Measurements from ENCODE around the gene ARID2. TPM values are rescaled to one million over a fixed set of nuclear protein-coding genes. Genes with fewer than 3 reads are reported as not detected.
A peak's percentile ranks its signal among the peaks of the same experiment; 100 is the strongest.

ARID2 gene, protein sequence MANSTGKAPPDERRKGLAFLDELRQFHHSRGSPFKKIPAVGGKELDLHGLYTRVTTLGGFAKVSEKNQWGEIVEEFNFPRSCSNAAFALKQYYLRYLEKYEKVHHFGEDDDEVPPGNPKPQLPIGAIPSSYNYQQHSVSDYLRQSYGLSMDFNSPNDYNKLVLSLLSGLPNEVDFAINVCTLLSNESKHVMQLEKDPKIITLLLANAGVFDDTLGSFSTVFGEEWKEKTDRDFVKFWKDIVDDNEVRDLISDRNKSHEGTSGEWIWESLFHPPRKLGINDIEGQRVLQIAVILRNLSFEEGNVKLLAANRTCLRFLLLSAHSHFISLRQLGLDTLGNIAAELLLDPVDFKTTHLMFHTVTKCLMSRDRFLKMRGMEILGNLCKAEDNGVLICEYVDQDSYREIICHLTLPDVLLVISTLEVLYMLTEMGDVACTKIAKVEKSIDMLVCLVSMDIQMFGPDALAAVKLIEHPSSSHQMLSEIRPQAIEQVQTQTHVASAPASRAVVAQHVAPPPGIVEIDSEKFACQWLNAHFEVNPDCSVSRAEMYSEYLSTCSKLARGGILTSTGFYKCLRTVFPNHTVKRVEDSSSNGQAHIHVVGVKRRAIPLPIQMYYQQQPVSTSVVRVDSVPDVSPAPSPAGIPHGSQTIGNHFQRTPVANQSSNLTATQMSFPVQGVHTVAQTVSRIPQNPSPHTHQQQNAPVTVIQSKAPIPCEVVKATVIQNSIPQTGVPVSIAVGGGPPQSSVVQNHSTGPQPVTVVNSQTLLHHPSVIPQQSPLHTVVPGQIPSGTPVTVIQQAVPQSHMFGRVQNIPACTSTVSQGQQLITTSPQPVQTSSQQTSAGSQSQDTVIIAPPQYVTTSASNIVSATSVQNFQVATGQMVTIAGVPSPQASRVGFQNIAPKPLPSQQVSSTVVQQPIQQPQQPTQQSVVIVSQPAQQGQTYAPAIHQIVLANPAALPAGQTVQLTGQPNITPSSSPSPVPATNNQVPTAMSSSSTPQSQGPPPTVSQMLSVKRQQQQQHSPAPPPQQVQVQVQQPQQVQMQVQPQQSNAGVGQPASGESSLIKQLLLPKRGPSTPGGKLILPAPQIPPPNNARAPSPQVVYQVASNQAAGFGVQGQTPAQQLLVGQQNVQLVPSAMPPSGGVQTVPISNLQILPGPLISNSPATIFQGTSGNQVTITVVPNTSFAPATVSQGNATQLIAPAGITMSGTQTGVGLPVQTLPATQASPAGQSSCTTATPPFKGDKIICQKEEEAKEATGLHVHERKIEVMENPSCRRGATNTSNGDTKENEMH (N-terminal part only)
- total RNA-seq, result 10 to 100 TPM; 18.3 to 18.7 TPM
- long read RNA-seq, full-length matches to known transcripts, result 2 of 10 reads
- long read RNA-seq, partial matches to known transcripts, result 6 of 10 reads
- long read RNA-seq, other reads (novel, unspliced or antisense), result 2 of 10 reads

DNA sequence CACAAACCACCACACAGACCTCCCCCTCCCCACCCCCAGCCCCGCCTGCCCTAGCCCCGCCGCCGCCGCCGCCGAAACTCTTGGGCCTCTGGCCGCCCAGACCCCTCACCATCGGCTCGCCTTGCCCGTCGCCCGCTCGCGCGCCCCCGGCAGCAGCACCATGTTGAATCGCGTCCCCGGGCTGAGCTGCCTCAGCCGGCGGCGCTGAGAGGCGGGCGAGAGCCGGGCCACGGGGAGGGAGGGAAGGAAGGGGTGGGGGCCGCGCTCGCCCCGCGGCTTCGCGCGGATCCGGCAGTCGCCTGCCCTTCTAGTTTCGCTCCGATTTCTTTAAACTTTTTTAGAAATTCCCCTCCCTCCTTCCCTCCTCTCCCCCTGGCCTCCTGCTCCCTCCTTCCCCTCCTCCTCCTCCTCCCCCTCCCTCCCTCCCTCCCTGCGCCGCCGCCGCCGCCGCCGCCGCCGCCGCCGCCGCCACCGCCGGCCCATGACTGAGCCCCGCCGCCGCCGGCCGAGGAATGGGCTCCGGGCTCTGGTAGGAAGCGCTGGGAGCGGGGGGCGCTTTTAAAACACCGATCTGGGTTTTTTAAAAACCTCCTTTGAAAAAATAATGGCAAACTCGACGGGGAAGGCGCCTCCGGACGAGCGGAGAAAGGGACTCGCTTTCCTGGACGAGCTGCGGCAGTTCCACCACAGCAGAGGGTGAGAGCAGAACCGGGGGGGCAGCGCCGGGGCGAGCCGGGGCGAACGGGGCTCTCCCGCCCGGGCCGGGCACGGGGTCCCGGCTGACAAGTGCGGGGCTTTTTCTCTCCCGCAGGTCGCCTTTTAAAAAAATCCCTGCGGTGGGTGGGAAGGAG, at the start of gene ARID2:
Gene ARID2, plus strand, starts transcription at position 474 of the 851 bp plus-strand sequence. Its CDS starts 131 bp downstream, at position 605.
- intact Hi-C loops (cut with DNase I), result loop anchor here in 1 of 2 donors (5.0 kb wide), 1 partner anchor 263 kb away; the partner anchor contains the start of gene SCAF11
- peak; percentile 70 for DNase-seq
- peak; percentile 32 to 35 for ATAC-seq

DNA sequence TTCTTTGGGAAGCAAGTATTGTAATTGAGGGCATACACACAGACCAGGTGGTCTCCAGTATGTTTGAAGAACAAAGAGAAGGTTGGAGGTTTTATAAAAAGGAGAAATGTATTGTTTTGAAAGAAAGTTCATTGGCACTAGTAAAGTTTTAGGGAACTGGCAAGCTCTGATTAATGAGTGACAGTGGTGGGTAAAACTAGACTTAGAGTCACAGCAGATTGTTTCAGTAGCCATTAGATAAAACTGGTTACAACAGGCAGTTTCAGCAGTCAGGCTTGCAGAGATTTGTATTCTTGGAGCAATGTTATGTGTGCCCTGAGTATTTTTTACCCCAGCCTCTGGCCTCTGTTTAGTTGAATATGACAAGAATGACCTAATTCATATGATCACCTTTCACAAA, 49.1 kb upstream of the ARID2 start:
- no peak for ATAC-seq
- no peak for DNase-seq
- intact Hi-C loops (cut with DNase I), result no loop called here

DNA sequence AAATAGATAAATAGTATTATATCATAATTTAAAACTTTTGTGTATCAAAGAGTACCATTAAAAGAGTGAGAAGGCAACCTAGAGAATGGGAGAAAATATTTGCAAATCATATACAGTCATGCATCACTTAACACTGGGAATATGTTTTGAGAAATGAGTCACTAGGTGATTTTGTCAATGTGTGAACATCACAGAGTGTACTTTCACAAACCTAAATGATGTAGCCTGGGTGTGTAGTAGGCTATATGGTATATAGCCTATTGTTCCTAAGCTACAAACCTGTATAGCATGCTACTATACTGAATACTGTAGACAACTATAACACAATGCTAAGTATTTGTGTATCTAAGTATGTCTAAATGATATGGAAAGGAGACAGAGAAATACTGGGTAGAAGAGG, 48.0 kb upstream of the ARID2 start:
- DNase-seq (no peak), ATAC-seq (no peak)
- intact Hi-C loops (cut with DNase I), result no loop called here

DNA sequence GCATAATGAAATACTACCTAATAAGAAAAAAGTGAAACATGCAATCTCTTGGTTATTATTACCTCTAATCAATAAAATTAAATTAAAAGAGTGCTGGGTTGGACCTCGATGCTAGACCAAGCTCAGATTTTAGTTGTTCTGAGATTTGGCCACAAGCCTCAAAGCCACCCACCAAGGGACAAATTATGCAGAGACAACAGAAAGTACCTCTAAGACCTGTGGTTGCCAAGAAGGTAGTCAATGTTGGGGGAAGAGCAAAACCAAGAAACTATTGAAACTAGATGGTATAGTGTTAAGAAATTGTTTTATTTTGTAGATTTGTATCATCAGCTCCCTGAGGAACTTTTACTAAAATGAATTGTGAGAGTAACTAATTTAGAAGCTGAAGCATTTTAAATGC, 43.8 kb upstream of the ARID2 start:
- DNase-seq (no peak), ATAC-seq (no peak)
- intact Hi-C loops (cut with DNase I), result no loop called here

DNA sequence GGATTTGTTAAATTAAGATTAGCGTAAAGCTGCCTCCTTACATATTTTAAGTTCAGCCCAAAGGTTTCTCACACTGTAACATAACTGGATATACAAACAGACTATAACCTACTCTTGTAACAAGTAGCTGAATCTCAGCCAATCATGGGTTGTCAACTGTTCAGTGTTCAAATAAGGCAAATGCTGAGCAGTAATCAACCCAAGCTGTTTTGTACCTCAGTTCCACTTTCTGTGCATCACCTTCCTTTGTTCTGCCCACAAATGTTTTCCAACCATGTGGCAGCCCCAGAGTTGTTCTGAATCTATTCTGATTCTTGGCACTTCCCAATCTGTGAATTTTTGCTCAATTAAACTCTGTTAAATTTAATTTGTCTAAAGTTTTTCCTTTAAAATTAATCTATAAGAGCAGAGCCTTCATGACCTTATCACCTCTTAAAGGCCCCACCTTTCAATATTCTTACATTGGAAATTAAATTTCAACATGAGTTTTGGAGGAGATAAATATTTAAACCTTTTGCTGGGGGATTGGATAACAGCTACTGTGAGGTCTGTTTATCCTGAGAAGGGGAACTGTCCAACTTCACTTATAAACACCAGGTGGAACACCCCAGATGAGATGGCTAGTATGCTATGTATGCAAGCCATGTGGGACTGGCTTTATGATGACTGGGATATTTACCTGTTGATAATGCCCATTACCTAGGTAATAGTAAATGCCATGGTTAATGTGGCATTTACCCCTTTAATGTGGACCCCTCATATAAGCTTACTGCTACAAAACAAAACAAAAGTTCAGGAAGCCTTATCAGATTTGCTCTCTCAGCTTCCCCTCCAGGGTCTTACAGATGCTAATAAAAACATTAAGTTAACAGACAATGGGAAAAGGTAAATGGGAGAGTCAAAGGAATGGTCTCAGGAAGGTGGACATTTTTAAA, 42.2 kb upstream of the ARID2 start:
- no peak for DNase-seq
- no peak for ATAC-seq
- intact Hi-C loops (cut with DNase I), result no loop called here

DNA sequence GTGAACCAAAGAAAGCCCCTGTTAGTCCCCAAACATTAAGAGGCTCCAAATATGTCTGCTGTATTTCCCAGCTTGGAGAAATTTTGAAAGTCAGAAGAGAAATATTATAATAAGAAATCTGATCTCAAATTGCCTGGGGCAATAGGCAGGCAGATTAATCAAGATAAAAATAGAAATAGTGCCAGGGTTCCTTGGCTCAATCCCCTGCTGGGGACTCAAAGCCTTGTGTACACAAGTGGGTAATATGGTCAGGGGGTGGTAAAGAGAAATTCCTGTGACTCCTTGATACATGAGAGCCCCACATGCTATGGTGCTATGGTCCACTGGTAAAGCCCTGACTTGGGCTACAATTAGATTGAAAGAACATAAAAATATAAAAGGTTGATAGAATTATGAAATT, 41.3 kb upstream of the ARID2 start:
- intact Hi-C loops (cut with DNase I), result no loop called here
- DNase-seq (no peak), ATAC-seq (no peak)

DNA sequence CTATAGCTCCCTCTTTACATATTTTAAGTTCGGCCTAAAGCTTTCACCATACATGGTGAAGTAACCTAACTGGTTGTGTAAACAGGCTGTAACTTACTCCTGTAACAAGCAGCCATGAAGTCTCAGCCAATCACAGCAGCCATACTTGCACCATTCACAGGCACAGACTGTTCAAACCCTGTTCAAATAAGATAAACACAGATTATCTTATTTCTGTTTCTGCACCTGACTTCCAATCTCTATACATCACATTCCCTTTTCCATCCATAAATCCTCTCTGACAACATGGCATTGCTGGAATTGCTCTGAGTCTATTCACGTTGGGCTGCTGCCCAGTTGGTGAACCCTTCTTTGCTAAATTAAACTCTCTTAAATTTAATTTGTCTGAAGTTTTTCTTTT, 34.5 kb upstream of the ARID2 start:
- ATAC-seq, result no peak
- intact Hi-C loops (cut with DNase I), result no loop called here
- no peak for DNase-seq

DNA sequence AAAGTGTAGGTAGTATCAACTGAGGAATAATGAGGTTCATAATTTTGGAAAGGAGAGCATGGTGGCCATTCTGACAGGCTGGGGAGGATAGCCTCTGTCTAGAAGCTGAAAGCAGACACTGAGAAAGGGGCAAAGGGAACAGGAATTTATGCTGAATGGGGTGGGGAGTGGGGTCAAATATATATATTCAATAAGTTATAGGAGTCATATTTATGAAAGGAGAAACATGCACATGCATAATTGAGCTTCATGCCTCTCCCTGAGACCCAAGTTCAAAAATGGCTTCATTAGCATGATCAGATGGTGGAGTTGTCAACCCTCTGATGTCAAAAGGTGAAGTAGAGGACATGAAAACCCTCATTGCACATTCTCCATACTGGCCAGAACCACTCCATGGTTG, 33.9 kb upstream of the ARID2 start:
- DNase-seq, result no peak
- intact Hi-C loops (cut with DNase I), result no loop called here

DNA sequence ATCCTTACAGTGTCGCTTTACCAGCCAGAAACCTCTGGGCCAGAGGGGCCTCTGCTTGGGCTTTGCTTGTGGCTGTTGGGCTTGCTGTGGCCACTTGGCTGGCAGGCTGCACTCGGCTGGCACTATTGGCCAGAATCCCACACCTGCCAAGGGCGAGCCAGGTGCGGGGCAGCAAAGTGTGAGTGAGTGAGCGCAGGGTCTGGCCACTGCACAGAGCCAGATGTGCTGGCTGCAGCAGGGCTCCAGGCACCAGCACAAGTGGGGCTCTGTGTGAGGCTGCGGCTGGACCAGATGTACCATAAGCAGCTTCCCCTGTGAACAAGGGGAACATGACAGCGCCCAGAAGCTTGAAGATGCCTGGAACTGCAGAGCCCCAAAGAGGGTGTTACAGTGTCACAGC, 33.5 kb upstream of the ARID2 start:
- ATAC-seq (no peak), DNase-seq (no peak)
- intact Hi-C loops (cut with DNase I), result no loop called here

More for the DNA sequence above, 33.9 kb upstream of the ARID2 start:
- ATAC-seq, result no peak

DNA sequence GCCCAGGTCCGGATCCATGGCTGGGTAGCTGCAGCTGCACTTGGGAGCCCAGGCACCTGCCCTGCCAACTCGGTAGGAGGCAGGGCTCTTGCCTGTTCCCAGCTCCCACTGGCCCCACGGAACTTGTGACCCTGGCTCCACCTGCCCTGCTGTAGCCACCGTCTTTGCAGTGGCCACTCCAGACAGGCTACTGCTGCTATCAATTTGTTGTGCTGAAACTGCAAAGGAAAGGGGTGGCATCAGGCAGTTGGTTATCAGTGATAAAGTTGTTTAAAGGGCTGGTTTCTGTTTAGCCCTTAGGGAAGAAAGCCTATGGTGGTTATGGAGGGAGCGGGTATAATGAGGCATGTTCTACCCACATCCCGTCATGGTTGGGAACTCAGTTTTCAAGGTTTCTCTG, 32.1 kb upstream of the ARID2 start:
- ATAC-seq, result no peak
- intact Hi-C loops (cut with DNase I), result no loop called here

DNA sequence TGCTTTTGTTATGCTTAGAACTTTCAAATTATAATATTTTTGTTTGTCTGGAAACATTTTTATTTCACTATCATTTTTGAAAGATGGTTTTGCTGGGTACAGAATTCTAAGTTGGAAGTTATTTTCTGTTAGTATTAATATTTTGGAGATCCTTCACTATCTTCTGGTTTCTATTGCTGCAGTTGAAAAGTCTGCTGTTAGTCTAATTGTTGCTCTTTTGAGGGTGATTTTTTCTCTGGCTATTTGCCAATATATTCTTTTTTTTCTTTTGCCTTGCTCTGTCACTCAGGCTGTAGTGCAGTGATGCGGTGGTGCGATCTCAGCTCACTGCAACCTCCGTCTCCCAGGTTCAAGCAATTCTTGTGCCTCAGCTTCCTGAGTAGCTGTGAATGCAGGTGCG, 28.2 kb upstream of the ARID2 start:
- intact Hi-C loops (cut with DNase I), result no loop called here
- DNase-seq (no peak), ATAC-seq (no peak)

More for the DNA sequence above, 32.1 kb upstream of the ARID2 start:
- no peak for DNase-seq

DNA sequence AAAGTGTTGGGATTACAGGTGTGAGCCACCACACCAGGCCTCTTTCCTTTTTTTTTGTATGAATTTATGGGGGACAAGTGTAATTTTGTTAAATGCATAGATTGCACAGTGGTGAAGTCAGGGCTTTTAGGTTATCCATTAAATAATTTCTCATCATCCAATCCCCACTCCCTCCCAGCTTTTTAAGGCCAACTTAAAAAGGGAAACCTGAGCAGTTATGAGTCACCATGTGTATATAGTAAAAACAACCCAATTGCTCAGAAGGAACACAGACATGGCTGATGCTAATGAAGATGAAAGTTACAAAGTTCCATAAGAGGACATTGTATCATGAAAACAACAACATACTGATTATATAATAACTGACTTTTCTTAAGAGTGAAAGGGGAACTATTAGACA, 25.6 kb upstream of the ARID2 start:
- intact Hi-C loops (cut with DNase I), result no loop called here
- DNase-seq (no peak), ATAC-seq (no peak)

DNA sequence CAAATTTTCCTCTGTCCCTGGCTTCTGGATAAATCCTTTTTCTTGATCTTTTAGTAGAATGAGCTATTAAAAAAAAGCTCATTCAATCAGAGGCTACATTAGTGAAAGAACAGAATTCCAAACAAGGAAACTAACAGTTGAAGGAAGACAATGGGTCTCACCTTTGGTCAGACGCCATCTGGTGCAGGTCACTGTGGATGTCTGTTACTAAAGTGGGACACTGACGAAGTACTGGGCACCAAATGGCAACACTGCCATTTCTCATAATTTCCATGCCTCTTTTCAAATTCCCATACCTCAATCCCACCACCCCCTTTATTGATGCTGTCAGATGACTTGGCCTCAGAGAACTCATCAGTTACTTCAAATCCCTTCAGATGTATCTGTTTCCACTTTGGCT, 24.5 kb upstream of the ARID2 start:
- ATAC-seq (peak; percentile 25 to 54), DNase-seq (no peak)
- intact Hi-C loops (cut with DNase I), result no loop called here

DNA sequence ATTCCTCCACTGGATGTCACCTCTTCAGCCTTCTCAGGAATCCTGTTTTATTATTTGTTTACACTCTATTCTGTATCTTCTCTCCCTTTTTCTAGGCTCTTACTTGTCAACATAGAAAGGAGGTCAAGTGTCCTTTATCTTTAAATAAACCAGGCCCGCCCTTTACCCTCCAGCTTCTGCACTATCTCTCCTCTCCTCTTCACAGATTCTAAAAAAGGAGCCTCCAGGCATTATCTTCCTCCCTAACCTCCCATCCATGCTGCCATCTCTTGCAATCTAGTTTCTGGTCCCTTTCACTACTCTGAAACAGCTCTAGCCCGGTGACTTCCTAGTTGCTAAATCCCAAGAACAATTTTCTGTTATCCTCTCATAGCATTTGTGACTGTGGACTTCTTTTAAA, 24.1 kb upstream of the ARID2 start:
- DNase-seq (no peak), ATAC-seq (peak; percentile 72 to 82)
- intact Hi-C loops (cut with DNase I), result no loop called here

DNA sequence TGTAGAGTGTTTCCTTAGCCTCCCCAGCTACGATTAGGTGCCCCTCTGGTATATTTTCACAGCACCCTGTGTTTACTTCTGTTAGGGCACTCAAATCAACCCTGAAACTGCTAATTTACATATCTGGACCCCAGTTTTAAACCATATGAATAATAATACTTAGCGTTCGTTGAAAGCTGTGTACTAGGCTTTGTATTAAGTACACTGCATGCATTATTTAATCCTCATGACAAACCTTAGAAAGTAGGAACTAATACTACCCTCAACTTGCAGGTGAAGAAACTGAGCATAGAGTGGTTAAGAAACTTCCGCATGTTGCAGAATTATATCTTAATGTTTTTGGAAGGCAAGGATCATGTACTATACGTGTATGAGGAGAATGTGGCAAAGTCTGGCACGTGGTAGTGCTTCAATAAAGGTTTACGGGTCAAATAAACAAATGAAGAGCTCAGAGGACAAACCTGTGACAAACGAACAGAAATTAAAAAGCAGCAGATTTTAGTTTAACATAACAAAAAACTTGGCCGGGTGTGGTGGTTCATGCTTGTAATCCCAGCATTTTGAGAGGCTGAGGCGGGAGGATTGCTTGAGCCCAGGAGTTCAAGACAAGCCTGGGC, 22.2 kb upstream of the ARID2 start:
- ATAC-seq, result no peak
- intact Hi-C loops (cut with DNase I), result no loop called here
- DNase-seq, result no peak

DNA sequence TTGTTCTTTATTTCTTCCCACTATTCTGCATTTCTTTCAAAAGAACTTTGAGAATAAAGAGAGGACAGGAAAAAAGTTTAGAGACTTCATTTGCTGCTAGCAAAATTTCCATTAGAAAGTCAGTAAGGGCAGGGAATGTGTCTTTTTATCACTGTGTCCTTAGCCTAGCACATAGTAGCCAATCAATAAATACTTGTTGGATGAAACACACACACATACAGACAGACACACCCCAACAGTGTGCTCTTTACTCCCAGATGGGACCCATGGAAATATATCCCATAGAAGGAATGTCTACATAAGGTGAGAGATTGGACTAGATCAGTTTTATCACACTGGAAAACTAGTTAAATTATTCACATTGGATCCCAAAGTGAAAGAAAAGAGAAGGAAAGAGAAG, 21.1 kb upstream of the ARID2 start:
- intact Hi-C loops (cut with DNase I), result no loop called here
- ATAC-seq, result no peak
- DNase-seq, result no peak

DNA sequence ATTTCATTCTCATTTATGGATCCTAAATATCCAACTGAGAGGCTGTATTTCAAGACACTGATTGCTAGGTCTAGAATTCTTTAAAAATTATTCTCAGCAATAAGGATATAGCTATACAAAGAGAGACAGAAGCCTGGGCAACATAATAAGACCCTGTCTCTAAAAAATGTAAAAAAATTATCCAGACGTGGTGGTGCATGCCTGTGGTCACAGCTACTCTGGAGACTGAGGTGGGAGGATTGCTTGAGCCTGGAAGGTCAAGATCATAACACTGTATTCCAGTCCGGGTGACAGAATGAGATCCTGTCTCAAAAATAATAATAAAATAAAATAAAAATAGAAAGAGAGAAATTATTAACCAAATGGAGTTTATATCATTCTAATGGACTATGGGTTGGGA, 20.6 kb upstream of the ARID2 start:
- intact Hi-C loops (cut with DNase I), result no loop called here
- no peak for DNase-seq

More for the DNA sequence above, 20.6 kb upstream of the ARID2 start:
- no peak for ATAC-seq
